ENCODE data around the gene RASSF8.
"Not testable (repeated sequence)": the region's sequence is repeated elsewhere in the genome, so short reads cannot be mapped to it uniquely, and the experiment has no call there.

RASSF8 gene

GRCh38 chr12:26031318-26031717 lies 72.8 kb downstream of the RASSF8 start:
- no peak for DNase-seq

GRCh38 chr12:26031827-26032226 lies 73.3 kb downstream of the RASSF8 start:
- no peak for DNase-seq

- no peak for DNase-seq
These were observed 73.8 kb downstream of the RASSF8 start for GRCh38 chr12:26032290-26032689.

GRCh38 chr12:26032719-26033241 lies 74.3 kb downstream of the RASSF8 start:
- DNase-seq, result no peak

GRCh38 chr12:26034371-26035142 lies 76.1 kb downstream of the RASSF8 start:
- DNase-seq, result no peak

GRCh38 chr12:26036877-26037276 lies 78.4 kb downstream of the RASSF8 start:
- DNase-seq, result no peak

- DNase-seq, result no peak
These were observed 79.2 kb downstream of the RASSF8 start for GRCh38 chr12:26037615-26038220.

- no peak for DNase-seq
These were observed 84.2 kb downstream of the RASSF8 start for GRCh38 chr12:26042645-26043044.

- DNase-seq, result peak; percentile 19
These were observed 84.9 kb downstream of the RASSF8 start for GRCh38 chr12:26043135-26044006.

- no peak for DNase-seq
These were observed 85.5 kb downstream of the RASSF8 start for GRCh38 chr12:26044007-26044394.

- no peak for DNase-seq
These were observed 86.1 kb downstream of the RASSF8 start for GRCh38 chr12:26044592-26044991.

GRCh38 chr12:26046203-26046602 lies 87.7 kb downstream of the RASSF8 start:
- DNase-seq, result no peak

- DNase-seq, result no peak
These were observed 88.4 kb downstream of the RASSF8 start for GRCh38 chr12:26046906-26047305.

GRCh38 chr12:26047401-26048226 lies 89.1 kb downstream of the RASSF8 start:
- DNase-seq, result no peak

- no peak for DNase-seq
These were observed 94.2 kb downstream of the RASSF8 start for GRCh38 chr12:26052652-26053051.

- no peak for DNase-seq
These were observed 95.9 kb downstream of the RASSF8 start for GRCh38 chr12:26054383-26054782.

GRCh38 chr12:26055087-26055486 lies 96.6 kb downstream of the RASSF8 start:
- no peak for DNase-seq

GRCh38 chr12:26056335-26056734 lies 97.9 kb downstream of the RASSF8 start:
- no peak for DNase-seq

GRCh38 chr12:26057271-26057670 lies 98.8 kb downstream of the RASSF8 start:
- not testable (repeated sequence) for DNase-seq

- no peak for DNase-seq
These were observed 99.8 kb downstream of the RASSF8 start for GRCh38 chr12:26058308-26058707.

- no peak for DNase-seq
These were observed 100.3 kb downstream of the RASSF8 start for GRCh38 chr12:26058818-26059217.

GRCh38 chr12:26062006-26062405 lies 103.5 kb downstream of the RASSF8 start:
- DNase-seq, result no peak

All from retina (tissue), 1 donor.